ENCODE data around the gene BBOF1. TPM values are rescaled to one million over a fixed set of nuclear protein-coding genes. Genes with fewer than 3 reads are reported as not detected.

BBOF1 gene
- total and polyA plus RNA-seq, 9 of the 15 experiments (the other 6 are each of a cell fraction or from before 2014, with no cell fraction given): 1.3 to 4.9 (median 4.2) TPM

GRCh38 chr14:74048281-74048680 is 29.1 kb downstream of the BBOF1 start (continued):
- no peak for TF ChIP-seq POLR2G (IDR thresholded peaks at IDR 0.05; ENCODE audit: low read depth, low read length)
- TF ChIP-seq NCOA6 (IDR thresholded peaks at IDR 0.05): no peak
- no peak for TF ChIP-seq PPARD (CRISPR knock-in tag; IDR thresholded peaks at IDR 0.05)
- TF ChIP-seq ARID3A (IDR thresholded peaks at IDR 0.05; ENCODE audit: borderline replicate concordance, low read depth, low read length): no peak
- TF ChIP-seq ZNF384 (IDR thresholded peaks at IDR 0.05; ENCODE audit: low read depth, low read length): peak; percentile 46; the same call in 1 of the 2 replicates
- TF ChIP-seq KLF1 (tag; IDR thresholded peaks at IDR 0.05): no peak
- no peak for TF ChIP-seq ETS1 (conservative IDR thresholded peaks at IDR 0.05; ENCODE audit: control insufficient read depth, low read depth, low read length)
- no peak for TF ChIP-seq KAT7 (CRISPR knock-in tag; IDR thresholded peaks at IDR 0.05; ENCODE audit: borderline replicate concordance)
- no peak for TF ChIP-seq THRA (IDR thresholded peaks at IDR 0.05)
- no peak for TF ChIP-seq ZNF224 (CRISPR knock-in tag; IDR thresholded peaks at IDR 0.05)
- TF ChIP-seq ZBED1 (IDR thresholded peaks at IDR 0.05): no peak
- no peak for TF ChIP-seq RCOR1 (IDR thresholded peaks at IDR 0.05; ENCODE audit: borderline replicate concordance in 1 of 2, low read depth in 2 of 2, low read length in 2 of 2)

All from K562 (cell line).